Chondrocyte (in vitro differentiated cells): ENCODE measurements around the gene COL1A1. TPM values are rescaled to one million over a fixed set of nuclear protein-coding genes. Genes with fewer than 3 reads are reported as not detected.

Experiments used
- DNase-seq: peaks from one replicate; pipeline ENCODE4 v3.0.0; 2021; ENCODE audit warnings: mixed read lengths, low spot score
- H3K27ac Mint-ChIP-seq: one replicate; pipeline ENCODE4 v1.8.0; 2021; ENCODE audit warnings: mild to moderate bottlenecking, moderate library complexity, mixed read lengths; ENCODE audit not compliant: unreplicated experiment
- H3K27me3 Mint-ChIP-seq: 2 replicates; pipeline ENCODE4 v1.8.0; 2021; ENCODE audit warnings: low read depth, mixed read lengths
- H3K36me3 Mint-ChIP-seq: 2 replicates; pipeline ENCODE4 v1.8.0; 2021; ENCODE audit warnings: low read depth, mixed read lengths
- H3K4me1 Mint-ChIP-seq: 2 replicates; pipeline ENCODE4 v1.8.0; 2021; ENCODE audit warnings: low read depth, mild to moderate bottlenecking, mixed read lengths
- H3K4me3 Mint-ChIP-seq: one replicate; pipeline ENCODE4 v1.8.0; 2021; ENCODE audit warnings: mild to moderate bottlenecking, moderate library complexity, mixed read lengths; ENCODE audit not compliant: unreplicated experiment
- H3K9me3 Mint-ChIP-seq: 2 replicates; pipeline ENCODE4 v1.8.0; 2021; ENCODE audit warnings: low read depth, mixed read lengths
- CTCF ChIP-seq: fragments of 200-600 bp; sonication (generic); IDR thresholded peaks from 2 replicates; pipeline ENCODE4 v1.5.0; 2021; ENCODE audit warnings: antibody characterized with exemption, mild to moderate bottlenecking, moderate library complexity
- total RNA-seq: library from RNA; stranded (reverse); gene quantifications from 3 replicates; pipeline ENCODE4 v1.2.1, GENCODE V29; 2021

Gene COL1A1
- total RNA-seq, 1 donor from 2014 or later = 35,333 TPM

GRCh38 chr17:50157891-50158290 lies 43.5 kb downstream of the COL1A1 start:
- H3K4me1 Mint-ChIP-seq = peaks cover 16% of the 10 kb centered on the region
- no peaks in the 10 kb centered on the region for H3K27me3 Mint-ChIP-seq
- no peak overlapping the region for H3K27ac Mint-ChIP-seq
- no peaks in the 10 kb centered on the region for H3K36me3 Mint-ChIP-seq
- no peak overlapping the region for H3K4me3 Mint-ChIP-seq
- no peak for DNase-seq
- TF ChIP-seq CTCF = no peak
- no peaks in the 10 kb centered on the region for H3K9me3 Mint-ChIP-seq

GRCh38 chr17:50155115-50155819 lies 46.2 kb downstream of the COL1A1 start:
- TF ChIP-seq CTCF = no peak
- H3K36me3 Mint-ChIP-seq = no peaks in the 10 kb centered on the region
- H3K4me1 Mint-ChIP-seq = peaks cover 18% of the 10 kb centered on the region
- peak overlapping the region; percentile 66 for H3K27ac Mint-ChIP-seq
- H3K4me3 Mint-ChIP-seq = no peak overlapping the region
- DNase-seq = no peak
- H3K9me3 Mint-ChIP-seq = no peaks in the 10 kb centered on the region
- H3K27me3 Mint-ChIP-seq = no peaks in the 10 kb centered on the region

GRCh38 chr17:50154604-50155003 lies 46.8 kb downstream of the COL1A1 start:
- Mint-ChIP-seq H3K4me3 (no peak overlapping the region), H3K4me1 (peaks cover 18% of the 10 kb centered on the region), H3K27me3 (no peaks in the 10 kb centered on the region), H3K27ac (peak overlapping the region; percentile 66), H3K36me3 (no peaks in the 10 kb centered on the region), H3K9me3 (no peaks in the 10 kb centered on the region)
- no peak for TF ChIP-seq CTCF
- no peak for DNase-seq

- Mint-ChIP-seq H3K27me3 (no peaks in the 10 kb centered on the region), H3K4me3 (no peak overlapping the region), H3K36me3 (no peaks in the 10 kb centered on the region), H3K4me1 (peaks cover 18% of the 10 kb centered on the region), H3K9me3 (no peaks in the 10 kb centered on the region), H3K27ac (no peak overlapping the region)
- no peak for DNase-seq
- no peak for TF ChIP-seq CTCF
Observed at GRCh38 chr17:50153650-50154575, 47.5 kb downstream of the COL1A1 start.

- peaks cover 26% of the 10 kb centered on the region for H3K4me1 Mint-ChIP-seq
- no peaks in the 10 kb centered on the region for H3K36me3 Mint-ChIP-seq
- H3K27me3 Mint-ChIP-seq = no peaks in the 10 kb centered on the region
- H3K9me3 Mint-ChIP-seq = no peaks in the 10 kb centered on the region
- H3K27ac Mint-ChIP-seq = peak overlapping the region; percentile 94
- TF ChIP-seq CTCF = no peak
- H3K4me3 Mint-ChIP-seq = no peak overlapping the region
- no peak for DNase-seq
Observed at GRCh38 chr17:50152736-50153135, 48.7 kb downstream of the COL1A1 start.
